ENCODE data around the gene POU2F3. TPM values are rescaled to one million over a fixed set of nuclear protein-coding genes. Genes with fewer than 3 reads are reported as not detected.

The POU2F3 gene
- not detected for total RNA-seq

- DNase-seq = no peak
Measured at GRCh38 chr11:120239713-120240640, at the start of gene POU2F3. Gene POU2F3 (plus strand): TSS chr11:120240140. CDS start chr11:120240344, 204 bp downstream.

- no peak for DNase-seq
Measured at GRCh38 chr11:120191058-120191457, 48.9 kb upstream of the POU2F3 start.

GRCh38 chr11:120192831-120193625 lies 46.9 kb upstream of the POU2F3 start:
- no peak for DNase-seq

- DNase-seq = no peak
Measured at GRCh38 chr11:120194166-120194565, 45.8 kb upstream of the POU2F3 start.

GRCh38 chr11:120195601-120196320 lies 44.2 kb upstream of the POU2F3 start:
- no peak for DNase-seq

- DNase-seq = no peak
Measured at GRCh38 chr11:120196826-120197225, 43.1 kb upstream of the POU2F3 start.

- DNase-seq = no peak
Measured at GRCh38 chr11:120197251-120197891, 42.6 kb upstream of the POU2F3 start.

GRCh38 chr11:120197977-120198376 lies 42.0 kb upstream of the POU2F3 start:
- no peak for DNase-seq

GRCh38 chr11:120198403-120198786 lies 41.5 kb upstream of the POU2F3 start:
- no peak for DNase-seq

- no peak for DNase-seq
Measured at GRCh38 chr11:120198787-120199469, 41.0 kb upstream of the POU2F3 start.

- DNase-seq = no peak
Measured at GRCh38 chr11:120199613-120200012, 40.3 kb upstream of the POU2F3 start.

- DNase-seq = no peak
Measured at GRCh38 chr11:120200677-120201076, 39.3 kb upstream of the POU2F3 start.

GRCh38 chr11:120201653-120202052 lies 38.3 kb upstream of the POU2F3 start:
- DNase-seq = no peak

GRCh38 chr11:120203626-120204025 lies 36.3 kb upstream of the POU2F3 start:
- DNase-seq = no peak

GRCh38 chr11:120205596-120206161 lies 34.3 kb upstream of the POU2F3 start:
- no peak for DNase-seq

- no peak for DNase-seq
Measured at GRCh38 chr11:120207512-120207911, 32.4 kb upstream of the POU2F3 start.

- no peak for DNase-seq
Measured at GRCh38 chr11:120208001-120208441, 31.9 kb upstream of the POU2F3 start.

GRCh38 chr11:120208777-120209176 lies 31.2 kb upstream of the POU2F3 start:
- DNase-seq = no peak

- no peak for DNase-seq
Measured at GRCh38 chr11:120209746-120210625, 30.0 kb upstream of the POU2F3 start.

All from effector CD4-positive, alpha-beta T cell (primary cell).